Measurements from ENCODE around the gene TRIM9. TPM values are rescaled to one million over a fixed set of nuclear protein-coding genes. Genes with fewer than 3 reads are reported as not detected.
A peak's percentile ranks its signal among the peaks of the same experiment; 100 is the strongest.

TRIM9 gene
- total RNA-seq, 6 experiments from 2014 or later, result 0.07 to 1.9 (median 0.32) TPM

DNA sequence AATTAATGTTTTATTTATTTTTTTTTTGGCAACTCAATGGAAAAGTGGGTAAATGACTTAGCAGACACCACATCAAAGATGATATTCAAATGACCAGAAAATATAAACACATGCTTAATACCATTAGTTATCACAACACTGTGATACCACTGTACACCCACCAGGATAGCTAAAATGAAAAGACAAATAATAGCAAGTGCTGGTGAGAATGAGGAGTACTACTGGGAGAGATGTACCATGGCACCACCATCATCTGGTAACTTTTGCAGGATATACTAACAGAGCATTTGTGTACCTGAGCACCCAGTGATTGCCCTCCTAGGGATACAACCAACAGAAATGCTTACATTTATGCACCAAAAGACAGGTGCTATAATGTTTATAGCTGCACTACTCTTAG lies 21.9 kb downstream of the TRIM9 start:
- Histone ChIP-seq H3K4me1 (no peaks in the 10 kb centered on the region), H3K27me3 (no peaks in the 10 kb centered on the region), H3K36me3 (no peaks in the 10 kb centered on the region), H3K9me3 (no peaks in the 10 kb centered on the region), H3K27ac (no peak overlapping the region), H3K4me3 (no peak overlapping the region)
- intact Hi-C loops (cut with DNase I), result no loop called here
- TF ChIP-seq, protein P1, sequence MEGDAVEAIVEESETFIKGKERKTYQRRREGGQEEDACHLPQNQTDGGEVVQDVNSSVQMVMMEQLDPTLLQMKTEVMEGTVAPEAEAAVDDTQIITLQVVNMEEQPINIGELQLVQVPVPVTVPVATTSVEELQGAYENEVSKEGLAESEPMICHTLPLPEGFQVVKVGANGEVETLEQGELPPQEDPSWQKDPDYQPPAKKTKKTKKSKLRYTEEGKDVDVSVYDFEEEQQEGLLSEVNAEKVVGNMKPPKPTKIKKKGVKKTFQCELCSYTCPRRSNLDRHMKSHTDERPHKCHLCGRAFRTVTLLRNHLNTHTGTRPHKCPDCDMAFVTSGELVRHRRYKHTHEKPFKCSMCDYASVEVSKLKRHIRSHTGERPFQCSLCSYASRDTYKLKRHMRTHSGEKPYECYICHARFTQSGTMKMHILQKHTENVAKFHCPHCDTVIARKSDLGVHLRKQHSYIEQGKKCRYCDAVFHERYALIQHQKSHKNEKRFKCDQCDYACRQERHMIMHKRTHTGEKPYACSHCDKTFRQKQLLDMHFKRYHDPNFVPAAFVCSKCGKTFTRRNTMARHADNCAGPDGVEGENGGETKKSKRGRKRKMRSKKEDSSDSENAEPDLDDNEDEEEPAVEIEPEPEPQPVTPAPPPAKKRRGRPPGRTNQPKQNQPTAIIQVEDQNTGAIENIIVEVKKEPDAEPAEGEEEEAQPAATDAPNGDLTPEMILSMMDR (IDR thresholded peaks at IDR 0.05), result no peak
- no peak for TF ChIP-seq POLR2A (IDR thresholded peaks at IDR 0.05)
- no peak for ATAC-seq
- DNase-seq, result no peak

DNA sequence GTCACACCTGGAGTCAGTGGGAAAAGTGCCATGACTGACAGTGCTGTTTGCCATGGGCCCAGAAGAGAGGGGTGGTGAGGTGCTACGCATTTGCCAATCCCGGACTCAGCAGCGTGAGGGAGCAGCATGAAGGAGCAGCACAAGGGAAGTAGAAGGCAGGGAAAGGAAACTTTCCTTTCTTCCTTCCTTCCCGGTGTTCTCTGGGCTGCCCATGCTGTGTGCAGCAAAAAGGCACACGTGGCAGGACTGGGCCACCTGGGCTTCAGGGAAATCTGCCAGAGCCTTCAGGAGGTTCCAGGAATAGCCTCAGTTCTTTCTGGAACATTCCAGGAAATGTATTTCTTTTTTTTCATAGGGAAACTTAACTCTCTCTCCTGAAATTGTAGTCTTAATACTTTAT lies 23.0 kb downstream of the TRIM9 start:
- Histone ChIP-seq H3K36me3 (no peaks in the 10 kb centered on the region), H3K9me3 (no peaks in the 10 kb centered on the region), H3K4me3 (no peak overlapping the region), H3K4me1 (no peaks in the 10 kb centered on the region), H3K27ac (no peak overlapping the region), H3K27me3 (no peaks in the 10 kb centered on the region)
- ATAC-seq (peak in 1 of 4 donors; percentile 52), DNase-seq (no peak)
- TF ChIP-seq, protein P1 (IDR thresholded peaks at IDR 0.05), result no peak
- TF ChIP-seq POLR2A (IDR thresholded peaks at IDR 0.05), result no peak
- intact Hi-C loops (cut with DNase I), result no loop called here
- 43% methylated on average over 1 of the region's 5 CpGs for WGBS (ENCODE audit: insufficient coverage, low coverage, low lambda C conversion rate, missing lambda C conversion rate)

DNA sequence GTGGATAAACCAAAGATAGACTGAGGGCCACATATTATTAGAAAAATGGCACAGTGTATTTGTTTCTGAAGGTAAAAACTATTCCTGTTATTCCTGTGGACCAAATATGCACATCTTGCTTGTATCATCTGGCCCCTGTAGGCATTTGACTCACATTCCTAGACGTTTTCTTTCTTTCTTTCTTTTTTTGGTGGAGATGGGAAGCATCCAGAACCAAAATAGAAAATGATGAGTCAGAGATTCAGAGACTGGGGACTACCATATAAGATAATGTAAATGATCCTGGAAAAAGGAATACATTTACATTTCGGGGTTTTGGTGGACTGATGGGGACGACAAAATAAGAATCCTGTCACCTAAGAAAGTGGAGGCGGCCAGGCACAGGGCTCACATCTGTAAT lies 24.2 kb downstream of the TRIM9 start:
- WGBS (ENCODE audit: insufficient coverage, low coverage, low lambda C conversion rate, missing lambda C conversion rate), result 58% methylated on average over 3 of the region's 4 CpGs
- ATAC-seq, result no peak

DNA sequence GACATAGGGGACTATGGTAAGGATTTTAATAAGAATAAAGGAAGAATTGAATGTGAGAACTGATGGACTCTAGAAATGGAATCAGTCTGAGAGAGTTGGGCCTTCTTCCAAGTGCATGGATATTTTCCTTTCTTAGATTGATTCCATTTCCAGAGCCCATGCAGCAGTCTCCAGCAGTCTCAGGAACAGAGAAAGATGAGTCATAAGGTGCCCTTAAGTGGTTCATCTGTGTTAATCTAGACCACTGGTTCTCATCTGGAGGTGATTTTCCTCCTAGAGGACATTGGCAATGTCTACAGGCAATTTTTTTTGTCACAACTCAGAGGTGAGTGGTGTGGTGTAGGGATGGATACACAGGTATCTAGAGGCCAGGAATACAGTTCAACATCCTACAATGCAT lies 25.9 kb downstream of the TRIM9 start:
- no peak overlapping the region for H3K27ac ChIP-seq

More for the DNA sequence above, 24.2 kb downstream of the TRIM9 start:
- no peaks in the 10 kb centered on the region for H3K27me3 ChIP-seq
- H3K27ac ChIP-seq, result no peak overlapping the region
- H3K36me3 ChIP-seq, result no peaks in the 10 kb centered on the region
- no peak for DNase-seq
- intact Hi-C loops (cut with DNase I), result no loop called here
- TF ChIP-seq POLR2A (IDR thresholded peaks at IDR 0.05), result no peak
- TF ChIP-seq, protein P1 (IDR thresholded peaks at IDR 0.05), result no peak
- H3K9me3 ChIP-seq, result no peaks in the 10 kb centered on the region
- no peaks in the 10 kb centered on the region for H3K4me1 ChIP-seq
- H3K4me3 ChIP-seq, result no peak overlapping the region

GRCh38 chr14:51068268-51068667 lies 26.6 kb downstream of the TRIM9 start:
- intact Hi-C loops (cut with DNase I), result no loop called here
- H3K27ac ChIP-seq, result no peak overlapping the region
- H3K4me1 ChIP-seq, result no peaks in the 10 kb centered on the region
- H3K4me3 ChIP-seq, result no peak overlapping the region
- TF ChIP-seq POLR2A (IDR thresholded peaks at IDR 0.05), result no peak
- TF ChIP-seq, protein P1 (IDR thresholded peaks at IDR 0.05), result no peak
- DNase-seq (no peak), ATAC-seq (no peak)
- WGBS (ENCODE audit: insufficient coverage, low coverage, low lambda C conversion rate, missing lambda C conversion rate), result 71% methylated on average over 2 of the region's 2 CpGs
- H3K27me3 ChIP-seq, result no peaks in the 10 kb centered on the region
- H3K9me3 ChIP-seq, result no peaks in the 10 kb centered on the region
- H3K36me3 ChIP-seq, result no peaks in the 10 kb centered on the region

More for the DNA sequence above, 25.9 kb downstream of the TRIM9 start:
- no peak for DNase-seq
- no peaks in the 10 kb centered on the region for H3K27me3 ChIP-seq
- ATAC-seq, result no peak
- H3K9me3 ChIP-seq, result no peaks in the 10 kb centered on the region
- TF ChIP-seq, protein P1 (IDR thresholded peaks at IDR 0.05), result no peak
- no peak for TF ChIP-seq POLR2A (IDR thresholded peaks at IDR 0.05)
- H3K4me3 ChIP-seq, result no peak overlapping the region
- intact Hi-C loops (cut with DNase I), result no loop called here
- H3K36me3 ChIP-seq, result no peaks in the 10 kb centered on the region
- no peaks in the 10 kb centered on the region for H3K4me1 ChIP-seq

Data from right lobe of liver (tissue), 6 donors.